A673 (cell line): Measurements from ENCODE around the gene IRX4.

Source experiments
- CTCF ChIP-seq: fragments of 300-800, 200-600 bp; sonication (generic); conservative IDR thresholded peaks from 2 replicates; pipeline ENCODE4 v1.5.1; 2017; ENCODE audit warnings: low read depth, mild to moderate bottlenecking, antibody characterized with exemption, low read length, moderate library complexity, mixed read lengths
- EZH2 ChIP-seq: fragments of 200-600 bp; sonication (generic); IDR thresholded peaks from 2 replicates; pipeline ENCODE4 v1.6.1; 2017; ENCODE audit warnings: borderline replicate concordance, low read depth, mild to moderate bottlenecking, mixed read lengths, antibody characterized with exemption, low read length; ENCODE audit not compliant: poor library complexity, severe bottlenecking

GRCh38 chr5:1892211-1892610 is 9.5 kb upstream of the IRX4 start:
- TF ChIP-seq CTCF (no peak), EZH2 (no peak)
